ENCODE measurements around the gene PPP1R9B.
A peak's percentile ranks its signal among the peaks of the same experiment; 100 is the strongest.

The PPP1R9B gene

GRCh38 chr17:50150354-50151040, at the start of gene PPP1R9B:
Gene PPP1R9B (minus strand): TSS chr17:50150677. CDS start chr17:50150513, 164 bp downstream.
- no peak for TF ChIP-seq ZNF274 (IDR thresholded peaks at IDR 0.05; ENCODE audit: low read depth, low read length)
- H3K4me3 ChIP-seq (ENCODE audit: low read length) = peak within 1 kb of the TSS; percentile 90

GRCh38 chr17:50199803-50200456, 49.5 kb upstream of the PPP1R9B start:
- peak overlapping the region; percentile 49; the same call in 1 of the 2 replicates for H3K4me3 ChIP-seq (ENCODE audit: low read length)
- TF ChIP-seq ZNF274 (IDR thresholded peaks at IDR 0.05; ENCODE audit: low read depth, low read length) = no peak

- no peak for TF ChIP-seq ZNF274 (IDR thresholded peaks at IDR 0.05; ENCODE audit: low read depth, low read length)
- no peak overlapping the region for H3K4me3 ChIP-seq (ENCODE audit: low read length)
Observed at GRCh38 chr17:50199211-50199802, 48.8 kb upstream of the PPP1R9B start.

GRCh38 chr17:50198026-50198669, 47.7 kb upstream of the PPP1R9B start:
- TF ChIP-seq ZNF274 (IDR thresholded peaks at IDR 0.05; ENCODE audit: low read depth, low read length) = no peak
- no peak overlapping the region for H3K4me3 ChIP-seq (ENCODE audit: low read length)

- TF ChIP-seq ZNF274 (IDR thresholded peaks at IDR 0.05; ENCODE audit: low read depth, low read length) = no peak
- H3K4me3 ChIP-seq (ENCODE audit: low read length) = no peak overlapping the region
Observed at GRCh38 chr17:50196826-50197225, 46.3 kb upstream of the PPP1R9B start.

GRCh38 chr17:50196036-50196435, 45.6 kb upstream of the PPP1R9B start:
- H3K4me3 ChIP-seq (ENCODE audit: low read length) = no peak overlapping the region
- no peak for TF ChIP-seq ZNF274 (IDR thresholded peaks at IDR 0.05; ENCODE audit: low read depth, low read length)

GRCh38 chr17:50194934-50195865, 44.7 kb upstream of the PPP1R9B start:
- TF ChIP-seq ZNF274 (IDR thresholded peaks at IDR 0.05; ENCODE audit: low read depth, low read length) = no peak
- no peak overlapping the region for H3K4me3 ChIP-seq (ENCODE audit: low read length)

GRCh38 chr17:50194140-50194933, 43.9 kb upstream of the PPP1R9B start:
- TF ChIP-seq ZNF274 (IDR thresholded peaks at IDR 0.05; ENCODE audit: low read depth, low read length) = no peak
- no peak overlapping the region for H3K4me3 ChIP-seq (ENCODE audit: low read length)

GRCh38 chr17:50192618-50193291, 42.3 kb upstream of the PPP1R9B start:
- peak overlapping the region; percentile 33; the same call in 1 of the 2 replicates for H3K4me3 ChIP-seq (ENCODE audit: low read length)
- no peak for TF ChIP-seq ZNF274 (IDR thresholded peaks at IDR 0.05; ENCODE audit: low read depth, low read length)

- TF ChIP-seq ZNF274 (IDR thresholded peaks at IDR 0.05; ENCODE audit: low read depth, low read length) = no peak
- peak overlapping the region; percentile 33; the same call in 1 of the 2 replicates for H3K4me3 ChIP-seq (ENCODE audit: low read length)
Observed at GRCh38 chr17:50192144-50192617, 41.7 kb upstream of the PPP1R9B start.

GRCh38 chr17:50191359-50192143, 41.1 kb upstream of the PPP1R9B start:
- no peak overlapping the region for H3K4me3 ChIP-seq (ENCODE audit: low read length)
- TF ChIP-seq ZNF274 (IDR thresholded peaks at IDR 0.05; ENCODE audit: low read depth, low read length) = no peak
